Lower leg skin (tissue), 4 donors: Measurements from ENCODE around the gene TUBGCP6. TPM values are rescaled to one million over a fixed set of nuclear protein-coding genes. Genes with fewer than 3 reads are reported as not detected.

Experiments used
- DNase-seq, 2 donors: peaks; one replicate each; pipeline ENCODE4 v3.0.0-alpha.2; 2019; ENCODE audit warnings: low spot score in 2 of 2
- H3K4me3 ChIP-seq: fragments of 200-600 bp; sonication (generic); 2 replicates; pipeline ENCODE4 v1.5.1; 2017; ENCODE audit warnings: mild to moderate bottlenecking, low read depth; ENCODE audit not compliant: poor library complexity, severe bottlenecking
- CTCF ChIP-seq, 3 donors: fragments of 450-650 bp; IDR thresholded peaks; one replicate each; pipeline ENCODE4 v1.5.1; 2016; ENCODE audit warnings: antibody characterized with exemption in 3 of 3, mild to moderate bottlenecking in 3 of 3, moderate library complexity in 2 of 3
- POLR2A ChIP-seq, 2 donors: fragments of 450-650 bp; IDR thresholded peaks; one replicate each; pipeline ENCODE4 v1.6.1; 2016 to 2017; ENCODE audit warnings: antibody characterized with exemption in 2 of 2, mild to moderate bottlenecking in 1 of 2, moderate library complexity in 1 of 2
- WGBS, 2 donors: methylation state at CpG; one replicate each; pipeline ENCODE4 v1.1.5; 2018; 5-methylcytosine and 5-hydroxymethylcytosine counted together
- intact Hi-C: fragments of 100-400 bp; cut with DNase I; formaldehyde crosslinking; loops from one replicate; pipeline ENCODE4 v1.15.0; 2023; ENCODE audit warnings: low total_unique reads
- total RNA-seq, 4 donors: library from RNA; depleted of rRNA; stranded (reverse); fragments of >200 nt; gene quantifications; one replicate each; pipeline ENCODE4 v1.1.0, GENCODE V29; 2016

TUBGCP6 gene
- total RNA-seq, 4 donors from 2014 or later = 37.1 to 67.0 (median 52.5) TPM

GRCh38 chr22:50219800-50220602 lies 24.8 kb downstream of the TUBGCP6 start:
- 84 to 89% methylated on average over 25 of the region's 25 CpGs for WGBS, 2 donors
- intact Hi-C loops = no loop called here
- DNase-seq = no peak
- TF ChIP-seq POLR2A (IDR thresholded peaks at IDR 0.05) = no peak
- no peak for TF ChIP-seq CTCF (IDR thresholded peaks at IDR 0.05)
- H3K4me3 ChIP-seq = no peak overlapping the region

GRCh38 chr22:50218996-50219727 lies 25.7 kb downstream of the TUBGCP6 start:
- WGBS, 2 donors = 71 to 76% methylated on average over 39 to 41 of the region's 42 CpGs
- peak; percentile 81 to 94 for DNase-seq
- intact Hi-C loops = no loop called here
- no peak for TF ChIP-seq POLR2A (IDR thresholded peaks at IDR 0.05)
- no peak for TF ChIP-seq CTCF (IDR thresholded peaks at IDR 0.05)
- H3K4me3 ChIP-seq = no peak overlapping the region

GRCh38 chr22:50218153-50218995 lies 26.4 kb downstream of the TUBGCP6 start:
- intact Hi-C loops = no loop called here
- DNase-seq = no peak
- no peak overlapping the region for H3K4me3 ChIP-seq
- WGBS, 2 donors = 83 to 97% methylated on average over 6 to 27 of the region's 43 CpGs
- TF ChIP-seq POLR2A (IDR thresholded peaks at IDR 0.05) (no peak), CTCF (IDR thresholded peaks at IDR 0.05) (no peak)

DNA sequence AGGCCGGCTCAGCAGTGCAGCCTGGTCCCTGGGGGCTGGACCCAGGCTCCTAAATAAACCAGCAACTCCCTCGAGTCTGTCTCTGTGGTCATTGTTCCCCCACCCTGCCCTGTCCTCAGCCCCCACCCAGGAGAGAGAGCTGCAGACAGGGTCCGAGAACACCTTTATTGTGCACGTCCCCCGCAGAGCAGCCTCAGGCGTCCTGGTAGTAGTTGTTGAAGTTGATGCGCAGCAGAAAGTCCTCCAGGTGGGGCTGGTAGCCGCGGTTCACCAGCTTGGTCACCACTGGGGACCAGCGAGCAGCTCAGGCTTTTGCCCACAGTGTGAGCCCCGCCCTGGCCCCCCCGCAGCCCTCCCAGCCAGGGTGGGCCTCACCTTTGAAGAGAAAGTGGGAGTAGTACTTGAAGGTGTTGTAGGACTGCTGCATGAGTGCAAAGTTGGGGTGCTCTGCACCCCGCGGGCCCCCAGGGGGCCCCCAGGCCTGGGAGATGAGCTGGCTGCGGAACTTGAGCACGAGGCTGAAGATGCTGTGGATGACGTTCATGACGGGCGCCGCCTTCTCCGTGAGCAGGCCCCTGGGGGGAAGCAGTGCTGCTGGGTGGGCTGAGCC lies 27.2 kb downstream of the TUBGCP6 start:
- intact Hi-C loops = no loop called here
- WGBS, 2 donors = 66 to 88% methylated on average over 6 to 21 of the region's 21 CpGs
- DNase-seq = no peak

More for the DNA sequence above, 27.2 kb downstream of the TUBGCP6 start:
- TF ChIP-seq POLR2A (IDR thresholded peaks at IDR 0.05) = no peak
- TF ChIP-seq CTCF (IDR thresholded peaks at IDR 0.05) = no peak
- H3K4me3 ChIP-seq = no peak overlapping the region
